Measurements from ENCODE around the gene C3orf62.
A peak's percentile ranks its signal among the peaks of the same experiment; 100 is the strongest.

GRCh38 chr3:49276475-49277382 lies at the start of gene C3orf62:
- TF ChIP-seq CTCF (IDR thresholded peaks at IDR 0.05) (no peak), POLR2A (IDR thresholded peaks at IDR 0.05) (peak; percentile 57)

All from ovary (tissue), 3 donors.